Thyroid gland (tissue), 4 donors: ENCODE results near the gene SLC38A10.

Source experiments
- CTCF ChIP-seq, 6 experiments: fragments of 200-600 bp in 3 of 6; fragments of 450-650 bp in 3 of 6; sonication (generic) in 3 of 6; IDR thresholded peaks; one replicate each; pipeline ENCODE4 v1.5.1; 2016 to 2019; ENCODE audit warnings: antibody characterized with exemption in 6 of 6, mild to moderate bottlenecking in 2 of 6, inconsistent platforms in 1 of 6, moderate library complexity in 1 of 6
- POLR2A ChIP-seq, 2 donors: fragments of 450-650 bp; IDR thresholded peaks; one replicate each; pipeline ENCODE4 v1.6.1; 2017; ENCODE audit warnings: antibody characterized with exemption in 2 of 2, mild to moderate bottlenecking in 2 of 2, moderate library complexity in 1 of 2

GRCh38 chr17:81335773-81336157, 40.7 kb upstream of the SLC38A10 start:
- TF ChIP-seq POLR2A (IDR thresholded peaks at IDR 0.05), result no peak
- no peak for TF ChIP-seq CTCF (IDR thresholded peaks at IDR 0.05)
